Measurements from ENCODE around the gene POLA1. TPM values are rescaled to one million over a fixed set of nuclear protein-coding genes. Genes with fewer than 3 reads are reported as not detected.
A peak's percentile ranks its signal among the peaks of the same experiment; 100 is the strongest.

Gene POLA1
- polyA plus RNA-seq, 1 experiment = 2.2 TPM

- TF ChIP-seq CTCF (IDR thresholded peaks at IDR 0.05; ENCODE audit: low read depth, low read length) = no peak
- DNase-seq (ENCODE audit: low read depth, low spot score) = no peak
- ChIA-PET CTCF (no interaction called here), POLR2A (no interaction called here)
- no peak overlapping the region for H3K27ac ChIP-seq (ENCODE audit: low read depth, low read length)
- H3K4me3 ChIP-seq (ENCODE audit: low read depth, low read length) = no peak overlapping the region
- H3K27me3 ChIP-seq (ENCODE audit: control insufficient read depth, insufficient read depth, low read length) = no peaks in the 10 kb centered on the region
- H3K9me3 ChIP-seq (ENCODE audit: control insufficient read depth, insufficient read depth, low read length) = no peaks in the 10 kb centered on the region
Measured at GRCh38 chrX:25043192-25043591, 349.5 kb downstream of the POLA1 start.

Small RNAs within 50 kb of the gene (small RNA-seq; reads per million reads assigned to genes)
- 3.8 reads per million, percentile 35 among the genes with 10 or more reads in this experiment for gene SCARNA23 (ENCODE audit: insufficient read length, low read depth)

Other genes with a start within 250 kb of the POLA1 start
- gene PDK3, start 228.6 kb upstream of the POLA1 start, polyA plus RNA-seq (2011; rRNA removed) = 2.9 and 3.0 TPM in 2 replicates
- gene PCYT1B, start 46.6 kb upstream of the POLA1 start, polyA plus RNA-seq (2011; rRNA removed) = 0.09 and 0.10 TPM in 2 replicates

All from AG04450 (cell line).